Endodermal cell (in vitro differentiated cells): ENCODE measurements around the gene CAMKMT. TPM values are rescaled to one million over a fixed set of nuclear protein-coding genes. Genes with fewer than 3 reads are reported as not detected.

Experiments used
- DNase-seq: peaks from one replicate; pipeline ENCODE4 v3.0.0-alpha.2; 2017
- H3K27ac ChIP-seq: 2 replicates; pipeline ENCODE4 v1.5.1; 2013; ENCODE audit warnings: mild to moderate bottlenecking, low read depth, low read length, moderate library complexity
- H3K27me3 ChIP-seq: 2 replicates; pipeline ENCODE4 v1.6.1; 2013; ENCODE audit warnings: mild to moderate bottlenecking, low read length, moderate library complexity; ENCODE audit not compliant: insufficient read depth, control insufficient read depth, poor library complexity, severe bottlenecking
- H3K36me3 ChIP-seq: 2 replicates; pipeline ENCODE4 v1.7.0; 2013; ENCODE audit warnings: mild to moderate bottlenecking, low read length, moderate library complexity; ENCODE audit not compliant: control insufficient read depth, insufficient read depth
- H3K4me1 ChIP-seq: one replicate; pipeline ENCODE4 v1.7.0; 2013; ENCODE audit warnings: low read length; ENCODE audit not compliant: control insufficient read depth, insufficient read depth
- H3K4me3 ChIP-seq: 2 replicates; pipeline ENCODE4 v1.5.1; 2013; ENCODE audit warnings: mild to moderate bottlenecking, low read length, moderate library complexity
- H3K9ac ChIP-seq: 2 replicates; pipeline ENCODE4 v1.6.1; 2013; ENCODE audit warnings: mild to moderate bottlenecking, low read length, moderate library complexity; ENCODE audit not compliant: poor library complexity, severe bottlenecking; ENCODE audit errors: extremely low read depth
- H3K9me3 ChIP-seq: 2 replicates; pipeline ENCODE4 v1.6.1; 2013; ENCODE audit warnings: mild to moderate bottlenecking, low read length, moderate library complexity; ENCODE audit not compliant: control insufficient read depth
- H3K27ac Mint-ChIP-seq: 2 replicates; pipeline ENCODE4 v1.8.0; 2020; ENCODE audit warnings: mixed read lengths
- H3K27me3 Mint-ChIP-seq: 2 replicates; pipeline ENCODE4 v1.8.0; 2021; ENCODE audit warnings: mild to moderate bottlenecking, mixed read lengths; ENCODE audit not compliant: insufficient read depth
- H3K36me3 Mint-ChIP-seq: 2 replicates; pipeline ENCODE4 v1.8.0; 2020; ENCODE audit warnings: low read depth, mixed read lengths
- H3K4me1 Mint-ChIP-seq: 2 replicates; pipeline ENCODE4 v1.8.0; 2020; ENCODE audit warnings: mixed read lengths
- H3K4me3 Mint-ChIP-seq: 2 replicates; pipeline ENCODE4 v1.8.0; 2020; ENCODE audit warnings: mild to moderate bottlenecking, moderate library complexity, mixed read lengths
- H3K9me3 Mint-ChIP-seq: 2 replicates; pipeline ENCODE4 v1.8.0; 2020; ENCODE audit warnings: mild to moderate bottlenecking, mixed read lengths
- CTCF ChIP-seq: fragments of 200-600 bp; sonication (generic); conservative IDR thresholded peaks from 2 replicates; pipeline ENCODE4 v1.5.0; 2021; ENCODE audit warnings: antibody characterized with exemption, mild to moderate bottlenecking
- WGBS, 2 experiments: methylation state at CpG; one replicate each; pipeline versions ENCODE4 v1.1.5 to v1.1.7; 2013; ENCODE audit warnings: missing lambda C conversion rate in 2 of 2, mixed read lengths in 1 of 2; ENCODE audit not compliant: insufficient coverage in 1 of 2, insufficient read length in 1 of 2; 5-methylcytosine and 5-hydroxymethylcytosine counted together
- total RNA-seq, 2 donors: library from RNA; stranded (reverse); fragmentation: NEBNext Ultra II Directional in 1 of 2; extraction: Animal tissue kit (Norgen Biotek cat#: 25700) in 1 of 2; gene quantifications; 2 replicates in 1 of 2; 3 replicates in 1 of 2; pipeline ENCODE4 v1.2.1, GENCODE V29; 2021

CAMKMT gene
- total RNA-seq, 2 donors from 2014 or later = 31.4 to 57.5 TPM

- Histone ChIP-seq H3K27me3 (no peaks in the 10 kb centered on the region), H3K9me3 (no peaks in the 10 kb centered on the region), H3K36me3 (no peaks in the 10 kb centered on the region), H3K27ac (no peak overlapping the region), H3K4me1 (no peaks in the 10 kb centered on the region), H3K9ac (no peak overlapping the region), H3K4me3 (no peak overlapping the region)
- no peak for DNase-seq
- Mint-ChIP-seq H3K27me3 (no peaks in the 10 kb centered on the region), H3K36me3 (no peaks in the 10 kb centered on the region), H3K4me3 (no peak overlapping the region), H3K4me1 (peaks cover 2% of the 10 kb centered on the region), H3K27ac (no peak overlapping the region), H3K9me3 (no peaks in the 10 kb centered on the region)
- no peak for TF ChIP-seq CTCF
- 83 to 89% methylated on average over 1 to 2 of the region's 2 CpGs for WGBS, 2 experiments
Observed at GRCh38 chr2:44649381-44649780, 287.6 kb downstream of the CAMKMT start.

GRCh38 chr2:44650796-44651195 is 289.0 kb downstream of the CAMKMT start:
- Histone ChIP-seq H3K27ac (no peak overlapping the region), H3K4me3 (no peak overlapping the region), H3K4me1 (no peaks in the 10 kb centered on the region), H3K27me3 (no peaks in the 10 kb centered on the region), H3K36me3 (no peaks in the 10 kb centered on the region), H3K9ac (no peak overlapping the region), H3K9me3 (no peaks in the 10 kb centered on the region)
- no peaks in the 10 kb centered on the region for H3K9me3 Mint-ChIP-seq
- no peak overlapping the region for H3K4me3 Mint-ChIP-seq
- no peaks in the 10 kb centered on the region for H3K27me3 Mint-ChIP-seq
- no peak overlapping the region for H3K27ac Mint-ChIP-seq
- H3K4me1 Mint-ChIP-seq = peaks cover 5% of the 10 kb centered on the region
- no peaks in the 10 kb centered on the region for H3K36me3 Mint-ChIP-seq
- TF ChIP-seq CTCF = no peak
- 85% methylated on average over 1 of the region's 1 CpG; no CpG with 5 or more reads in 1 of the 2 experiments for WGBS, 2 experiments
- DNase-seq = no peak

GRCh38 chr2:44651974-44652373 is 290.2 kb downstream of the CAMKMT start:
- Mint-ChIP-seq H3K27ac (no peak overlapping the region), H3K27me3 (no peaks in the 10 kb centered on the region), H3K4me1 (peaks cover 5% of the 10 kb centered on the region), H3K36me3 (no peaks in the 10 kb centered on the region), H3K4me3 (no peak overlapping the region), H3K9me3 (no peaks in the 10 kb centered on the region)
- no peak overlapping the region for H3K27ac ChIP-seq
- H3K36me3 ChIP-seq = no peaks in the 10 kb centered on the region
- 88 to 91% methylated on average over 1 of the region's 1 CpG for WGBS, 2 experiments
- DNase-seq = no peak
- H3K9ac ChIP-seq = no peak overlapping the region
- TF ChIP-seq CTCF = no peak
- no peaks in the 10 kb centered on the region for H3K9me3 ChIP-seq
- no peaks in the 10 kb centered on the region for H3K27me3 ChIP-seq
- H3K4me1 ChIP-seq = no peaks in the 10 kb centered on the region
- no peak overlapping the region for H3K4me3 ChIP-seq
